ENCODE measurements around the gene GPR65. TPM values are rescaled to one million over a fixed set of nuclear protein-coding genes. Genes with fewer than 3 reads are reported as not detected.

GPR65 gene
- 8.0 and 8.2 TPM in 2 replicates for total RNA-seq

DNA sequence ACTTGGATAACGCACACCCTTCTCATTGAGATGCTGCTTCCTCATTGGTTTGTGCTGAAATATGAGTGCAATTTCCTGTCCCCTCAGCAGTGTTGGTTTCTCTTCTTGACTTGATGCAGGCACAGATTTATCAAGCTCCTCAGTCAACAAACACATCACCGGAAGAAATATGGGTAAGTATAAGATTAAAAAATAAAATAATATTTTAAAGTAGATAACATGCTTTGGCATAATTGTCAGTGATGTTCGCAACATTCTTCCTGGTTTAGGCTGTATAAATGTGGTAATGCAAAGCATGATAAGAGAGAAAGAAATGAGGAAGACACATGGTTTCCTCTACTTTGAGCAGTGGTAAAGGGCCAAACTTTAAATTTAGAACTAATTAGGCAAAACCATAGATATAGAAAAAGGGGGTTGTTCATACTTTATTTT lies at the start of gene GPR65:
GPR65 (plus strand) TSS at position 86 of the 432 bp plus-strand sequence. CDS start 5,713 bp downstream, outside the sequence.
- intact Hi-C loops (cut with micrococcal nuclease): loop anchor here (5.0 to 10.0 kb wide), 6 partner anchors 37 to 1952 kb away; partner anchors contain the start of genes TDP1, TTC8 and ZC3H14
- Mint-ChIP-seq H3K4me1 (ENCODE audit: low read depth) (peaks cover 59% of the 10 kb centered on the region), H3K27ac (peak within 1 kb of the TSS; percentile 94), H3K36me3 (ENCODE audit: low read depth) (peaks cover 20% of the 10 kb centered on the region), H3K27me3 (ENCODE audit: insufficient read depth) (no peaks in the 10 kb centered on the region), H3K4me3 (peak within 1 kb of the TSS; percentile 93), H3K9me3 (no peaks in the 10 kb centered on the region)
- DNase-seq (ENCODE audit: low spot score): peak; percentile 29

DNA sequence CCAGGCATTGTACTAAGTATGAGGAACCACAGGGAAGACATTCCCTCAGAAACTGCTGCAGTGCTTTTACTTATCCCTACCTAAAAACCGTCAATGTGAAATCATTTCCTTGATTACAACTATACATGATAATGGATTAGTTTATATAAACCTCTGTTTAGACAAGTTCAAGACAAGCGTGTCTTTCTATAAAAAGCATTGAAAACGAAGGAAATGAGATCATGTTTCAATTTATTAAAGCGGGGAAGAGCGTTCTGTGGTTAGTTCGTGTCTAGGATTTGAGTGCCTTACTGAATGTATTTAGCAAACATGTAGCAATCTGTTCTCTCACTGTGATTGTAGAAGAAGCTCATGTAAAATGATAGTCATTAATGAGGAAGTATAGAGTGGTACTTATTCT lies 49.4 kb upstream of the GPR65 start:
- Mint-ChIP-seq H3K36me3 (ENCODE audit: low read depth) (peaks cover 25% of the 10 kb centered on the region), H3K27me3 (ENCODE audit: insufficient read depth) (no peaks in the 10 kb centered on the region), H3K4me3 (no peak overlapping the region), H3K27ac (no peak overlapping the region), H3K4me1 (ENCODE audit: low read depth) (peaks cover 33% of the 10 kb centered on the region), H3K9me3 (peaks cover 6% of the 10 kb centered on the region)
- DNase-seq (ENCODE audit: low spot score): no peak
- intact Hi-C loops (cut with micrococcal nuclease): no loop called here

DNA sequence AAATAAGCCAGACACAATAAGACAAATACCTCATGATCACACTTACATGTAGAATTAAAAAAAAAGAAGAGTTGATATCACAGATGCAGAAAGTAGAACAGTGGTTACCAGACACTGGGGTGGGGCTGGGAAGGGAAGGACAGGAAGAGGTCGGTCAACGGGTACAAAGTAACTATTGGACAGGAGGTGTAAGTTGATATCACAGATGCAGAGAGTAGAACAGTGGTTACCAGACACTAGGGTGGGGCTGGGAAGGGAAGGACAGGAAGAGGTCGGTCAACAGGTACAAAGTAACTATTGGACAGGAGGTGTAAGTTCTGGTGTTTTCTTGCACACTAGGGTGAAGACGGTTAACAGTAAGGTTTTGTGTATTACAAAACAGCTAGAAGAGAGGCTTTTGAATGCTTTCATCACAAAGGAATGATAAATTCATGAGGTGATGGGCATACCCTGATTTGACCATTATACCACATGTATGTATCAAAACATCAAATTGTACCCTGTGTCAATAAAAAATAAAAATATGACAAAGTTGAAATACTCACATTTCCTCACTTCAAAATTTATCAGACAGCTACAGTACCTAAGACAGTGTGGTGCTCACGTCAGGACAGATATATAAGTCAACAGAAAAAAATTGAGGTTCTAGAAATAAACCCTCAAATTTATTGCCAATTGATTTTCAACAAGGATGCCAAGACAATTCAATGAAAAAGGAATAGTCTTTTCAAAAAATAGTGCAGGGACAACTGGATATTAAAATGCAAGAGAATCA lies 44.7 kb upstream of the GPR65 start:
- no peak for DNase-seq (ENCODE audit: low spot score)
- H3K27me3 Mint-ChIP-seq (ENCODE audit: insufficient read depth): no peaks in the 10 kb centered on the region
- peaks cover 50% of the 10 kb centered on the region for H3K36me3 Mint-ChIP-seq (ENCODE audit: low read depth)
- intact Hi-C loops (cut with micrococcal nuclease): no loop called here
- H3K4me1 Mint-ChIP-seq (ENCODE audit: low read depth): peaks cover 7% of the 10 kb centered on the region
- H3K9me3 Mint-ChIP-seq: peaks cover 6% of the 10 kb centered on the region
- H3K4me3 Mint-ChIP-seq: no peak overlapping the region
- no peak overlapping the region for H3K27ac Mint-ChIP-seq

DNA sequence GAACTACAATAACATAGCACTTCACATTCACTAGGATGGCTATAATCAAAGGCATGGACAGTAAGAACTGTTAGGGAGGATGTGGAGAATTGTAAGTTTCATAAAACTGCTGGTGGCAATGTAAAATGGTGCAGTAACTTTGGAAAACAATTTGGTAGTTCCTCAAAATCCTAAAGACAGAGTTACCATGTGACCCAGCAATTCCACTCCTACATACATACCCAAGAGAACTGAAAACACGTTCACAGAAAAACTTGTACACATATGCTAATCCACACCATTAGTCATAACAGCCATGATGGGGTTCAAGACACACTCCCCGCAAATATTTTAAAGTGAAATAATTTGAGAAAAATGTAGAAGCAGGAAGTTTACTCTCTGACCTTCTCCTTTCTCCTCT lies 43.7 kb upstream of the GPR65 start:
- H3K36me3 Mint-ChIP-seq (ENCODE audit: low read depth): peaks cover 55% of the 10 kb centered on the region
- H3K27ac Mint-ChIP-seq: no peak overlapping the region
- H3K27me3 Mint-ChIP-seq (ENCODE audit: insufficient read depth): no peaks in the 10 kb centered on the region
- H3K4me1 Mint-ChIP-seq (ENCODE audit: low read depth): peaks cover 7% of the 10 kb centered on the region
- H3K9me3 Mint-ChIP-seq: peaks cover 6% of the 10 kb centered on the region
- no peak overlapping the region for H3K4me3 Mint-ChIP-seq
- DNase-seq (ENCODE audit: low spot score): no peak
- intact Hi-C loops (cut with micrococcal nuclease): no loop called here

DNA sequence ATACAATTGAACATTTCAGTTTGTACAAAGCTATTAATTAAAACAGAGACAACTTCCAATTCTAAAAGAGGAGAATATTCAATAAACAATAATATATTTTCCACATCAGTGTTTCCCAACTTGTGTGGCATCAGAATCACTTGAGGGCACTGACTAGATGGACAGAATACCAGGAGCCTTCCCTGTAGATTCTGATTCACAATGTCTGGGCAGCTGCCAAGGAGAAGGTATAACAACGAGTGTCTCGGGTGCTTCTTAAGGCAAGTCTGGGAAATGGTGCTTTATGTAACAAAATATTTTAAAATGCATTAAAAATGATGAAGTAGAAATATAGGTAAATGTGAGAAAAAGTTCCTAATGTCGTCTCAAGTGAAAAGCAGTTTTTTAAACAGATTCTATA lies 38.1 kb upstream of the GPR65 start:
- intact Hi-C loops (cut with micrococcal nuclease): no loop called here
- Mint-ChIP-seq H3K27me3 (ENCODE audit: insufficient read depth) (no peaks in the 10 kb centered on the region), H3K36me3 (ENCODE audit: low read depth) (peaks cover 30% of the 10 kb centered on the region), H3K4me1 (ENCODE audit: low read depth) (no peaks in the 10 kb centered on the region), H3K27ac (no peak overlapping the region), H3K4me3 (no peak overlapping the region), H3K9me3 (no peaks in the 10 kb centered on the region)
- DNase-seq (ENCODE audit: low spot score): no peak

GRCh38 chr14:87967496-87967895 lies 37.4 kb upstream of the GPR65 start:
- H3K27ac Mint-ChIP-seq: no peak overlapping the region
- peaks cover 26% of the 10 kb centered on the region for H3K36me3 Mint-ChIP-seq (ENCODE audit: low read depth)
- H3K4me1 Mint-ChIP-seq (ENCODE audit: low read depth): no peaks in the 10 kb centered on the region
- H3K27me3 Mint-ChIP-seq (ENCODE audit: insufficient read depth): no peaks in the 10 kb centered on the region
- intact Hi-C loops (cut with micrococcal nuclease): no loop called here
- no peak overlapping the region for H3K4me3 Mint-ChIP-seq
- DNase-seq (ENCODE audit: low spot score): no peak
- no peaks in the 10 kb centered on the region for H3K9me3 Mint-ChIP-seq

DNA sequence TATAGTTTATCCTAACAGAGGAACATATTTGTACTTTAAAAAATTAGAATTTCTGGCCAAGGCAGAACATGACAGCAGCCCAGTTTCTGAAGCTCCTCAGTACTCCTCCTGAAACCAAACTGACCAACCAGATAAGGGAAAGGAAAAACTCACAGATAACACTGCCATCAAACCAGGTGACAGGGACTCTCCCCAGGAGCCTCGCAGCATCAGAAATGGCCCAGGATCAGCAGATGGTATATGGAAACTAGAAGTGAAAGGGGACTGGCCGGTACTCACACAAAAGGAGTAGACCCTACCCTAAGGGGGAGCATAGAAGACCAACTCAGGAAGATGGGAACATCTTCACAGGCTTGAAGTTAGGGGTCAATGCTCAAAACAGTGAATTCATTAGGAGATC lies 33.9 kb upstream of the GPR65 start:
- intact Hi-C loops (cut with micrococcal nuclease): no loop called here
- Mint-ChIP-seq H3K4me1 (ENCODE audit: low read depth) (no peaks in the 10 kb centered on the region), H3K27me3 (ENCODE audit: insufficient read depth) (no peaks in the 10 kb centered on the region), H3K27ac (no peak overlapping the region), H3K36me3 (ENCODE audit: low read depth) (peaks cover 22% of the 10 kb centered on the region), H3K4me3 (no peak overlapping the region), H3K9me3 (no peaks in the 10 kb centered on the region)
- no peak for DNase-seq (ENCODE audit: low spot score)

DNA sequence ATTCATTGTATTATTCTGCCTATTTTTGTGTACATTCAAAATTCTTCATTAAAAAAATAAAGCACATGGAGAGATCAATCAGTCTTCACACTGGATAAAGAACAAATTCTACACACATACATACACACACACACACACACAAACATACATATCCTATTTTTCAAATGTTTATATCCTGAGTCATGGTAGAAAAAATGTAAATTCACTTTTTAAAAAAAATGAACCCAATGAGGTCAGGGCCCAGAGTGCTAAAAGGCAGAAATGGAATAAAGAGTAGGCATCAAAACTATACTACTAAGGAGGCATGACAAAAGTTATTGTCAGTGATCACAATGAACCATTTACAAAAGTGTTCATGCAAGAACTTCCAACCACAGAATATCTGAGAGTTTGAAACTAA lies 29.3 kb upstream of the GPR65 start:
- no peaks in the 10 kb centered on the region for H3K4me1 Mint-ChIP-seq (ENCODE audit: low read depth)
- no peak overlapping the region for H3K4me3 Mint-ChIP-seq
- no peak for DNase-seq (ENCODE audit: low spot score)
- intact Hi-C loops (cut with micrococcal nuclease): no loop called here
- H3K36me3 Mint-ChIP-seq (ENCODE audit: low read depth): peaks cover 30% of the 10 kb centered on the region
- no peaks in the 10 kb centered on the region for H3K27me3 Mint-ChIP-seq (ENCODE audit: insufficient read depth)
- H3K27ac Mint-ChIP-seq: no peak overlapping the region
- no peaks in the 10 kb centered on the region for H3K9me3 Mint-ChIP-seq

DNA sequence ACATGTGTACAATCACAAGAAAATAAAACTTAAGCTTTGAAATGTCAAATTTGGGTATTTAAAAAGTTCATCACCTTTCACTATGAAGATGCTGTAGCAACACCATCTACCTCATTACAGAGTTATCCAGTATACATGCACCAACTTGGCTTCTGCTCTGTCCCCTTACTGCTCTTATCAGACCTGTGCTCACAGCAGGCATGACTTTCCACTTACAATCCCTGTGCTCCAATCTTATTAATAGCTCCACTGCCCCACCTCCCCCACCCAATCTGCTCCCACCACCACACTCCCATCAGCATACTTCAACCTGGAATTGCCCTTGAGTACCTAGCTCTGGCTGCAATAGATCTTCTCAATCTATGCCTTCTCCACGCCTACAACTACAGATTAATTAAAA lies 25.2 kb upstream of the GPR65 start:
- H3K9me3 Mint-ChIP-seq: no peaks in the 10 kb centered on the region
- intact Hi-C loops (cut with micrococcal nuclease): no loop called here
- H3K27me3 Mint-ChIP-seq (ENCODE audit: insufficient read depth): no peaks in the 10 kb centered on the region
- H3K4me3 Mint-ChIP-seq: no peak overlapping the region
- no peak for DNase-seq (ENCODE audit: low spot score)
- H3K4me1 Mint-ChIP-seq (ENCODE audit: low read depth): no peaks in the 10 kb centered on the region
- no peak overlapping the region for H3K27ac Mint-ChIP-seq
- peaks cover 36% of the 10 kb centered on the region for H3K36me3 Mint-ChIP-seq (ENCODE audit: low read depth)

GRCh38 chr14:87989221-87989955 lies 15.5 kb upstream of the GPR65 start:
- H3K36me3 Mint-ChIP-seq (ENCODE audit: low read depth): peaks cover 13% of the 10 kb centered on the region
- no peaks in the 10 kb centered on the region for H3K27me3 Mint-ChIP-seq (ENCODE audit: insufficient read depth)
- no peak overlapping the region for H3K27ac Mint-ChIP-seq
- no peaks in the 10 kb centered on the region for H3K9me3 Mint-ChIP-seq
- H3K4me3 Mint-ChIP-seq: no peak overlapping the region
- DNase-seq (ENCODE audit: low spot score): no peak
- intact Hi-C loops (cut with micrococcal nuclease): no loop called here
- H3K4me1 Mint-ChIP-seq (ENCODE audit: low read depth): peaks cover 37% of the 10 kb centered on the region

- intact Hi-C loops (cut with micrococcal nuclease): loop anchor here (5.0 kb wide), 2 partner anchors 37 to 397 kb away; partner anchors contain the start of gene SPATA7
- Mint-ChIP-seq H3K27ac (no peak overlapping the region), H3K4me1 (ENCODE audit: low read depth) (peaks cover 42% of the 10 kb centered on the region), H3K27me3 (ENCODE audit: insufficient read depth) (no peaks in the 10 kb centered on the region), H3K9me3 (no peaks in the 10 kb centered on the region), H3K4me3 (no peak overlapping the region), H3K36me3 (ENCODE audit: low read depth) (peaks cover 11% of the 10 kb centered on the region)
- no peak for DNase-seq (ENCODE audit: low spot score)
These were observed 15.0 kb upstream of the GPR65 start for GRCh38 chr14:87989956-87990299.

- H3K4me1 Mint-ChIP-seq (ENCODE audit: low read depth): peaks cover 49% of the 10 kb centered on the region
- H3K4me3 Mint-ChIP-seq: no peak overlapping the region
- no peaks in the 10 kb centered on the region for H3K27me3 Mint-ChIP-seq (ENCODE audit: insufficient read depth)
These were observed 14.3 kb upstream of the GPR65 start for GRCh38 chr14:87990682-87991081.

GRCh38 chr14:87992346-87992717 lies 12.6 kb upstream of the GPR65 start:
- Mint-ChIP-seq H3K4me3 (peak overlapping the region; percentile 92), H3K4me1 (ENCODE audit: low read depth) (peaks cover 55% of the 10 kb centered on the region), H3K36me3 (ENCODE audit: low read depth) (peaks cover 4% of the 10 kb centered on the region), H3K27me3 (ENCODE audit: insufficient read depth) (no peaks in the 10 kb centered on the region), H3K9me3 (no peaks in the 10 kb centered on the region), H3K27ac (peak overlapping the region; percentile 98)
- DNase-seq (ENCODE audit: low spot score): peak; percentile 9
- intact Hi-C loops (cut with micrococcal nuclease): loop anchor here (2.0 to 5.0 kb wide), 6 partner anchors 35 to 1962 kb away; partner anchors contain the start of genes EFCAB11, SPATA7, TDP1 and ZC3H14

More at GRCh38 chr14:87990682-87991081, 14.3 kb upstream of the GPR65 start:
- H3K27ac Mint-ChIP-seq: no peak overlapping the region
- DNase-seq (ENCODE audit: low spot score): no peak
- H3K9me3 Mint-ChIP-seq: no peaks in the 10 kb centered on the region
- intact Hi-C loops (cut with micrococcal nuclease): loop anchor here (5.0 kb wide), 2 partner anchors 37 to 397 kb away; partner anchors contain the start of gene SPATA7
- peaks cover 11% of the 10 kb centered on the region for H3K36me3 Mint-ChIP-seq (ENCODE audit: low read depth)

All from activated T-helper 1 cell treated with anti-CD3 and anti-CD28 coated beads, Interleukin-12 subunit alpha, Interleukin-12 subunit beta, Interleukin-2, Interleukin-4 antibody, amounts not matched to agents 30 ng/mL and 10 ng/mL and 1 ng/mL, durations not matched to agents 14 hours and 24 hours and 36 hours (primary cell).